Upper lobe of left lung (tissue), 4 donors: ENCODE data around the gene ZNF581.

Source experiments
- CTCF ChIP-seq, 6 experiments: fragments of 450-650 bp in 4 of 6; fragments of 200-600 bp in 2 of 6; sonication (generic) in 2 of 6; IDR thresholded peaks; one replicate each; pipeline ENCODE4 v1.5.1; 2016 to 2019; ENCODE audit warnings: antibody characterized with exemption in 6 of 6
- EP300 ChIP-seq, 4 donors: sonication (generic); formaldehyde crosslinking; IDR thresholded peaks; one replicate each; pipeline ENCODE4 v1.5.1; 2017; ENCODE audit warnings: antibody characterized with exemption in 4 of 4, control low read depth in 2 of 4
- POLR2AphosphoS5 ChIP-seq, 2 donors: sonication (generic); formaldehyde crosslinking; IDR thresholded peaks; one replicate each; pipeline ENCODE4 v1.5.1; 2017; ENCODE audit warnings: antibody characterized with exemption in 2 of 2

DNA sequence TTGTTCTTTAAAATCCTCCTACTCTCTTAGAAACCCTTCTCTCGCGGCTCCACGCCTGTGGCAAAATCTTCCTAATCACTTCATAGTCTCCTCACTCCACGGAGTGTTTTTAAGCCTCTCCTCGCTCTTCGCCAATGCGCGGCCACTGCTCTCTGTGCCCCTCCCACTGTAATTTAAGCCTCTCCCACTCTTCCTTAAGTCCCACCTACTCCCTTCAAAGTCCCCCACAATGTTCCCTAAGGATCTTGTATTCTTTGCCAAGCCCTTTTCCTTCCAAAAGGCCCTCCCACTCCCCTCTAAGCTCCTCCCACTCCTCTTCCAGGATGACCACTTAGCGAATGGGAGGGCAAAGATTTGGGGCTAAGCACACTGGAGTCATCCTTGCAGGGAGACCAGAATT is 45.4 kb upstream of the ZNF581 start:
- TF ChIP-seq CTCF (IDR thresholded peaks at IDR 0.05) = no peak
- TF ChIP-seq POLR2AphosphoS5 (IDR thresholded peaks at IDR 0.05) = no peak
- no peak for TF ChIP-seq EP300 (IDR thresholded peaks at IDR 0.05)
